HCT116 (cell line): ENCODE data around the gene CASZ1. TPM values are rescaled to one million over a fixed set of nuclear protein-coding genes. Genes with fewer than 3 reads are reported as not detected.

Source experiments
- ATAC-seq: fragments of 200-7000 bp; cut with Tn5 transposase; 2 replicates; pipeline ENCODE4 v1.9.1; 2020; ENCODE audit warnings: mild to moderate bottlenecking, moderate library complexity
- Bru-seq: library from RNA; stranded (reverse); fragments of 400-500 nt; gene quantifications from one replicate; lab custom pipeline; 2021; lab: Mats Ljungman, UMichigan
- BruChase-seq, 2 experiments: library from RNA; stranded (reverse); fragments of 400-500 nt; gene quantifications; one replicate each; lab custom pipeline; 2021; lab: Mats Ljungman, UMichigan
- BruUV-seq: library from RNA; stranded (reverse); fragments of 400-500 nt; replicated peaks from 2 replicates; lab custom pipeline; 2021; lab: Mats Ljungman, UMichigan
- CTCF ChIA-PET: fragments of 300-600 bp; sonication (Branson Sonifier 250); formaldehyde crosslinking; loops from one replicate; lab custom pipeline; 2021; ENCODE audit warnings: antibody characterized with exemption; lab: Charles Lee
- POLR2A ChIA-PET: fragments of 300-600, 350-600 bp; sonication (Branson Sonifier 250); formaldehyde crosslinking; loops from one replicate; lab custom pipeline; 2021; ENCODE audit warnings: antibody characterized with exemption; lab: Charles Lee
- RAD21 ChIA-PET, 2 experiments: fragments of 300-600 bp; sonication (Branson Sonifier 250); formaldehyde crosslinking; loops; one replicate each; lab custom pipeline; 2023; ENCODE audit warnings: low total read pairs in 2 of 2; ENCODE audit not compliant: uncharacterized antibody in 2 of 2, unreplicated experiment in 2 of 2, low non-redundant PET in 1 of 2; lab: Charles Lee
- DNase-seq: peaks from one replicate; pipeline ENCODE4 v3.0.0-alpha.2; 2010; ENCODE audit warnings: low read depth, low spot score
- H2AFZ ChIP-seq: fragments of 200-600 bp; shearing (Covaris generic), sonication (generic); 2 replicates; pipeline ENCODE4 v1.6.1; 2017; ENCODE audit warnings: low read depth, mixed run types, mixed read lengths, antibody characterized with exemption, low read length; ENCODE audit not compliant: poor library complexity, severe bottlenecking
- H3K27ac ChIP-seq: 2 replicates; pipeline ENCODE4 v1.5.1; 2012; ENCODE audit warnings: low read depth, low read length
- H3K27me3 ChIP-seq: fragments of 200-600 bp; sonication (generic); 2 replicates; pipeline ENCODE4 v1.6.1; 2016; ENCODE audit warnings: mixed run types, low read length, mixed read lengths; ENCODE audit not compliant: insufficient read depth
- H3K36me3 ChIP-seq, 2 experiments: fragments of 200-500 bp in 1 of 2; fragments of 200-600 bp in 1 of 2; sonication (Bioruptor generic) in 1 of 2; sonication (generic) in 1 of 2; 2 replicates each; pipeline versions ENCODE4 v1.5.1 to v1.6.1; 2014 to 2016; ENCODE audit warnings: low read length in 2 of 2, inconsistent platforms in 1 of 2, mixed read lengths in 1 of 2, mixed run types in 1 of 2; ENCODE audit not compliant: insufficient read depth in 2 of 2, control insufficient read depth in 1 of 2
- H3K4me1 ChIP-seq, 2 experiments: fragments of 200-600 bp in 1 of 2; sonication (generic) in 1 of 2; 2 replicates each; pipeline versions ENCODE4 v1.5.1 to v1.6.1; 2012 to 2017; ENCODE audit warnings: low read length in 2 of 2, inconsistent platforms in 1 of 2, mild to moderate bottlenecking in 1 of 2, mixed read lengths in 1 of 2, mixed run types in 1 of 2, moderate library complexity in 1 of 2; ENCODE audit not compliant: insufficient read depth in 2 of 2, control insufficient read depth in 1 of 2
- H3K4me2 ChIP-seq: fragments of 200-600 bp; sonication (generic); 2 replicates; pipeline ENCODE4 v1.6.1; 2017; ENCODE audit warnings: mixed run types, low read length, mixed read lengths
- H3K4me3 ChIP-seq, 2 experiments: fragments of 200-600 bp in 1 of 2; sonication (generic) in 1 of 2; replicated peaks in 1 of 2; 2 replicates each; pipeline ENCODE4 v1.5.1; 2011 to 2016; ENCODE audit warnings: low read length in 2 of 2, control low read depth in 1 of 2, low read depth in 1 of 2, mild to moderate bottlenecking in 1 of 2, mixed read lengths in 1 of 2, mixed run types in 1 of 2
- H3K79me2 ChIP-seq: fragments of 200-600 bp; sonication (generic); 2 replicates; pipeline ENCODE4 v1.6.1; 2017; ENCODE audit warnings: mild to moderate bottlenecking, mixed run types, low read length, moderate library complexity, mixed read lengths; ENCODE audit not compliant: insufficient read depth
- H3K9ac ChIP-seq: fragments of 200-600 bp; sonication (generic); 2 replicates; pipeline ENCODE4 v1.6.1; 2016; ENCODE audit warnings: low read length, mixed read lengths
- H3K9me2 ChIP-seq: fragments of 200-600 bp; sonication (generic), shearing (Covaris generic); 2 replicates; pipeline ENCODE4 v1.6.1; 2017; ENCODE audit warnings: mixed run types, mild to moderate bottlenecking, moderate library complexity; ENCODE audit not compliant: insufficient read depth
- H3K9me3 ChIP-seq, 2 experiments: fragments of 200-500 bp in 1 of 2; fragments of 200-600 bp in 1 of 2; sonication (Bioruptor generic) in 1 of 2; sonication (generic) in 1 of 2; 2 replicates each; pipeline ENCODE4 v1.6.1; 2014 to 2017; ENCODE audit warnings: low read length in 2 of 2, mixed read lengths in 2 of 2, inconsistent platforms in 1 of 2, low read depth in 1 of 2, mild to moderate bottlenecking in 1 of 2, mixed run types in 1 of 2, moderate library complexity in 1 of 2; ENCODE audit not compliant: control insufficient read depth in 1 of 2, insufficient read depth in 1 of 2
- H4K20me1 ChIP-seq: fragments of 200-600 bp; sonication (generic), shearing (Covaris generic); 2 replicates; pipeline ENCODE4 v1.6.1; 2017; ENCODE audit warnings: mixed run types, mild to moderate bottlenecking, moderate library complexity; ENCODE audit not compliant: insufficient read depth
- CBX3 ChIP-seq: IDR thresholded peaks from 2 replicates; pipeline ENCODE4 v1.6.1; 2012; ENCODE audit warnings: low read depth
- EGR1 ChIP-seq: IDR thresholded peaks from 2 replicates; pipeline ENCODE4 v1.6.1; 2012; ENCODE audit warnings: low read depth
- ELF1 ChIP-seq: IDR thresholded peaks from 2 replicates; pipeline ENCODE4 v1.6.1; 2012; ENCODE audit warnings: low read depth, borderline replicate concordance
- JUND ChIP-seq: IDR thresholded peaks from 2 replicates; pipeline ENCODE4 v1.6.1; 2012
- POLR2AphosphoS5 ChIP-seq: IDR thresholded peaks from 2 replicates; pipeline ENCODE4 v1.6.1; 2011; ENCODE audit warnings: mild to moderate bottlenecking, low read depth, low read length, moderate library complexity
- SP1 ChIP-seq: IDR thresholded peaks from 2 replicates; pipeline ENCODE4 v1.6.1; 2012; ENCODE audit warnings: low read depth
- SRF ChIP-seq: IDR thresholded peaks from 2 replicates; pipeline ENCODE4 v1.6.1; 2012; ENCODE audit warnings: low read depth
- TCF7L2 ChIP-seq: IDR thresholded peaks from 2 replicates; pipeline ENCODE4 v1.7.0; 2011; ENCODE audit warnings: borderline replicate concordance, inconsistent platforms; ENCODE audit not compliant: insufficient read depth, insufficient read length; ENCODE audit errors: extremely low read depth
- YY1 ChIP-seq: IDR thresholded peaks from 2 replicates; pipeline ENCODE4 v1.6.1; 2011; ENCODE audit warnings: low read length, low read depth, moderate library complexity, mild to moderate bottlenecking; ENCODE audit not compliant: insufficient replicate concordance; ENCODE audit errors: extremely low read depth
- ZNF274 ChIP-seq: fragments of 200-500 bp; sonication (Bioruptor generic); IDR thresholded peaks from 2 replicates; pipeline ENCODE4 v1.6.1; 2014; ENCODE audit warnings: mild to moderate bottlenecking, low read depth, low read length, inconsistent platforms
- intact Hi-C: fragments of 100-400 bp; cut with micrococcal nuclease; formaldehyde crosslinking; loops from 2 replicates; pipeline ENCODE4 v1.10.0; 2022
- long read RNA-seq: library from polyadenylated mRNA; unstranded; transcript quantifications from one replicate; pipeline ENCODE4 v2.0.0, GENCODE V29; 2021; ENCODE audit not compliant: unreplicated experiment
- polyA plus RNA-seq: library from polyadenylated mRNA; unstranded; fragments of >200 nt; gene quantifications from 2 replicates; pipeline ENCODE4 v1.2.1, GENCODE V29; 2012; ENCODE audit warnings: missing spikeins
- total RNA-seq: library from RNA; stranded (reverse); gene quantifications from one replicate; pipeline ENCODE4 v1.2.1, GENCODE V29; 2021; ENCODE audit not compliant: unreplicated experiment
- TF ChIP-seq, protein P1 (sequence below): IDR thresholded peaks from 2 replicates; pipeline ENCODE4 v1.6.1; 2012

CASZ1 gene, protein sequence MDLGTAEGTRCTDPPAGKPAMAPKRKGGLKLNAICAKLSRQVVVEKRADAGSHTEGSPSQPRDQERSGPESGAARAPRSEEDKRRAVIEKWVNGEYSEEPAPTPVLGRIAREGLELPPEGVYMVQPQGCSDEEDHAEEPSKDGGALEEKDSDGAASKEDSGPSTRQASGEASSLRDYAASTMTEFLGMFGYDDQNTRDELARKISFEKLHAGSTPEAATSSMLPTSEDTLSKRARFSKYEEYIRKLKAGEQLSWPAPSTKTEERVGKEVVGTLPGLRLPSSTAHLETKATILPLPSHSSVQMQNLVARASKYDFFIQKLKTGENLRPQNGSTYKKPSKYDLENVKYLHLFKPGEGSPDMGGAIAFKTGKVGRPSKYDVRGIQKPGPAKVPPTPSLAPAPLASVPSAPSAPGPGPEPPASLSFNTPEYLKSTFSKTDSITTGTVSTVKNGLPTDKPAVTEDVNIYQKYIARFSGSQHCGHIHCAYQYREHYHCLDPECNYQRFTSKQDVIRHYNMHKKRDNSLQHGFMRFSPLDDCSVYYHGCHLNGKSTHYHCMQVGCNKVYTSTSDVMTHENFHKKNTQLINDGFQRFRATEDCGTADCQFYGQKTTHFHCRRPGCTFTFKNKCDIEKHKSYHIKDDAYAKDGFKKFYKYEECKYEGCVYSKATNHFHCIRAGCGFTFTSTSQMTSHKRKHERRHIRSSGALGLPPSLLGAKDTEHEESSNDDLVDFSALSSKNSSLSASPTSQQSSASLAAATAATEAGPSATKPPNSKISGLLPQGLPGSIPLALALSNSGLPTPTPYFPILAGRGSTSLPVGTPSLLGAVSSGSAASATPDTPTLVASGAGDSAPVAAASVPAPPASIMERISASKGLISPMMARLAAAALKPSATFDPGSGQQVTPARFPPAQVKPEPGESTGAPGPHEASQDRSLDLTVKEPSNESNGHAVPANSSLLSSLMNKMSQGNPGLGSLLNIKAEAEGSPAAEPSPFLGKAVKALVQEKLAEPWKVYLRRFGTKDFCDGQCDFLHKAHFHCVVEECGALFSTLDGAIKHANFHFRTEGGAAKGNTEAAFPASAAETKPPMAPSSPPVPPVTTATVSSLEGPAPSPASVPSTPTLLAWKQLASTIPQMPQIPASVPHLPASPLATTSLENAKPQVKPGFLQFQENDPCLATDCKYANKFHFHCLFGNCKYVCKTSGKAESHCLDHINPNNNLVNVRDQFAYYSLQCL (N-terminal part only)
- 7.7 TPM for total RNA-seq
- polyA plus RNA-seq: 3.1 and 3.7 TPM in 2 replicates
- Bru-seq, nascent RNA: percentile 44 among the genes with signal in this experiment
- percentile 35 among the genes with signal in this experiment for BruChase-seq, experiment 1, labeled RNA remaining after a 6-hour chase
- percentile 40 among the genes with signal in this experiment for BruChase-seq, experiment 2, labeled RNA remaining after a 2-hour chase
- long read RNA-seq, partial matches to known transcripts: 4 of 9 reads
- long read RNA-seq, other reads (novel, unspliced or antisense): 5 of 9 reads

DNA sequence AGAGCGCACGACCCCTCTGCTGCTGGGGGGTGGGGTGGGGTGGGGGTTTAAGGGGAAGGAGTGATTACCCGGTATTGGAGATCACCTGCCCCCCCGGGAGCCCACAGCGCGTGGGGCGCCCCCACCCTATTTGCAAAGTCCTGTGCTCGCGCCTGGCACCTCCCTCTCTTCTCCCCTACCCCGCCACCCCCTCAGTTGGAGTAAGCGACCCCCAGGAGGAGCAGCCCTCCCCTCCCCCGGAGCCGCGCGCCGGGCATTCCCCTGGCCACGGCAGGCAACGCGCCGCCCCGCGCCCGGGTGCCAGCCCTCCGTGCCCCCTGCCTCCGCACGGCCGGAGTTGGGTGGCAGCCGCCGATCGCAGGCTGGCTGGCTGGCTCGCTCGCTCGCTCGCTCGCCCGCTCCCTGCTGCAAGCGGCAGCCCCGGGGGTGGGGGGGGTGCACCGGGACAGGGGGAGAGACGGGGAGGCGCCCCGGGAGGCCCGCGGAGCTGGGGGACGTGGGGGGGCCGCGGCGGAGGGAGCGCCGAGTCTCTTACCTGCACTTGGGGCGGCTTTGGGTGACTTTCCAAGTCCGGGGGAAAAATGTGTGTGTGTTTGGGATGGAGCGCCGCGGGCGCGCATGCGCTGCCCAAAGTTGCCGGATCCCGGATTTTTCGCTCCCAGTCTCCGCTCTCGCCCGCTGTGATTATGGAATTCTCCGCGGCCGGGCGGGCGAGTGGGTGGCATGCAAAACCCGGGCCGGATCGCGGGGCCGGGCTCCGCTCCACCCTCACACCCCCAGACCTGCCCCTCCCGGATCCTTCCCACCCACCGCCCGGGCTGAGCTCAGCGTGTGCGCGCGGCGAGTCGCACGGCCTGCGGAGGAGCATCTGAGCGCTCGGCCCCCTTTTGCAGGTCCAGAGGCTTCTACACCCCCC lies at the start of gene CASZ1:
Gene CASZ1, minus strand, starts transcription at position 618 of the 916 bp plus-strand sequence. CDS start 102,757 bp downstream, outside the sequence.
- Histone ChIP-seq H3K27me3 (peaks cover 26% of the 10 kb centered on the region), H3K4me3 (peak within 1 kb of the TSS; percentile 53 to 73), H3K79me2 (no peaks in the 10 kb centered on the region), H3K9ac (peak within 1 kb of the TSS; percentile 58), H3K36me3 (no peaks in the 10 kb centered on the region), H4K20me1 (no peaks in the 10 kb centered on the region), H3K4me2 (peak within 1 kb of the TSS; percentile 96), H3K4me1 (peaks cover 5 to 35% of the 10 kb centered on the region in 2 experiments; a peak in 3 of 4 replicates), H3K9me2 (no peaks in the 10 kb centered on the region), H2AFZ (peak within 1 kb of the TSS; percentile 81), H3K9me3 (no peaks in the 10 kb centered on the region), H3K27ac (no peak within 1 kb of the TSS; the same call in 1 of the 2 replicates)
- ChIA-PET CTCF (interaction anchor here (1.4 kb wide), 1 partner anchor 17 kb away, joined by 5 read pairs; no protein-coding TSS in a partner anchor), RAD21 (no interaction called here), POLR2A (interaction anchor here (0.6 kb wide), 1 partner anchor 30 kb away, joined by 3 read pairs; no protein-coding TSS in a partner anchor)
- intact Hi-C loops: loop anchor here (1.0 kb wide), 1 partner anchor 117 kb away; no protein-coding TSS in a partner anchor
- BruUV-seq: no TSS peak
- ATAC-seq (peak; percentile 75), DNase-seq (peak; percentile 87)
- TF ChIP-seq, protein P1, sequence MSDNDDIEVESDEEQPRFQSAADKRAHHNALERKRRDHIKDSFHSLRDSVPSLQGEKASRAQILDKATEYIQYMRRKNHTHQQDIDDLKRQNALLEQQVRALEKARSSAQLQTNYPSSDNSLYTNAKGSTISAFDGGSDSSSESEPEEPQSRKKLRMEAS: peak; percentile 18; the same call in 1 of the 2 replicates
- peak; percentile 59; the same call in 1 of the 2 replicates for TF ChIP-seq EGR1
- peak; percentile 99 for TF ChIP-seq SP1
- TF ChIP-seq JUND: peak; percentile 91
- no peak for TF ChIP-seq ELF1
- TF ChIP-seq YY1: peak; percentile 82
- no peak for TF ChIP-seq SRF
- TF ChIP-seq TCF7L2: peak; percentile 53
- peak; percentile 70 for TF ChIP-seq POLR2AphosphoS5
- peak; percentile 67; the same call in 1 of the 2 replicates for TF ChIP-seq CBX3
- no peak for TF ChIP-seq ZNF274
